ENCODE data around the gene BCOR.

DNA sequence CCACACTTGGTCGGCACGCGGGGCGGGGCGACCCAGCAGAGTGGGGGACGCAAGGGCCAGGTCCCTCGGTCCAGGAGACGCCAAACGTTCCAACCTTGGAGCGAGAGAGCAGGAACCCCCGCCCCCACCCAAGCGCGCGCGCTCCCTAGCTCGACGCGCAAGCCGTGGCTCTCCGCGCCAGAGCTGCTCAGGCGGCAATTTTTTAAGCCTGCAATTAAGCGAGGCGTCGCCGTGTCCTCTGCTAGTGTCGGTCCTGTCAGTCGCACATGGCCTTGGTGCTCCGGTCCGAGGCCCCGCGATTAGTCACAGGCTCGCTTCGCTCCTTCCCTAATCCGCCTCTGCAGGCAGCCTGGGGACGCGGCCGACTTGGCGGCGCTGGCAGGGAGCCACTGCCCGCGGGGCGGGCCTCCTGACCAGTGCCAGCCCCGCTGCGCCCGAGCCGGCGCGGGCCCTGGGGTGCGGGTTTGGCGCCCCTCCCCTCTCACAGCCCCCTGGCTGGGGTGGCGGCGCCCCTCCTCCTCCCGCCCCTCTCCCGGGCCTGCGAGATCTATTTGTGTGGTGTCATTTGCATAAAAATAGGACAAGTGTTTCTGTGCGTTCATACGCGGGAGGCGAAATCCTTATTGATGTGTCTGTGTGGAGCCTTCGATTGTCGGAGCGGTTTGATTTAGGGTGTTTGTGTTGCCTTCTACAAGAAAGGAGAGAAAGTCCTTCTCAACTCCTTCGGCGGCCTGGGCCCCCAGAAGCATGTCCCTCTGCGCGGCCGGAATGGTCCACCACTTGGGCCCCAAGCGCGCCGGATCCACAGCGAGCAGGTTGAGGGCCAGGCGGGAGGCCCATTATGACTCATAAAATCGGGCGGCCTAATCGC, 9.8 kb upstream of the BCOR start:
- TF ChIP-seq, protein P1, sequence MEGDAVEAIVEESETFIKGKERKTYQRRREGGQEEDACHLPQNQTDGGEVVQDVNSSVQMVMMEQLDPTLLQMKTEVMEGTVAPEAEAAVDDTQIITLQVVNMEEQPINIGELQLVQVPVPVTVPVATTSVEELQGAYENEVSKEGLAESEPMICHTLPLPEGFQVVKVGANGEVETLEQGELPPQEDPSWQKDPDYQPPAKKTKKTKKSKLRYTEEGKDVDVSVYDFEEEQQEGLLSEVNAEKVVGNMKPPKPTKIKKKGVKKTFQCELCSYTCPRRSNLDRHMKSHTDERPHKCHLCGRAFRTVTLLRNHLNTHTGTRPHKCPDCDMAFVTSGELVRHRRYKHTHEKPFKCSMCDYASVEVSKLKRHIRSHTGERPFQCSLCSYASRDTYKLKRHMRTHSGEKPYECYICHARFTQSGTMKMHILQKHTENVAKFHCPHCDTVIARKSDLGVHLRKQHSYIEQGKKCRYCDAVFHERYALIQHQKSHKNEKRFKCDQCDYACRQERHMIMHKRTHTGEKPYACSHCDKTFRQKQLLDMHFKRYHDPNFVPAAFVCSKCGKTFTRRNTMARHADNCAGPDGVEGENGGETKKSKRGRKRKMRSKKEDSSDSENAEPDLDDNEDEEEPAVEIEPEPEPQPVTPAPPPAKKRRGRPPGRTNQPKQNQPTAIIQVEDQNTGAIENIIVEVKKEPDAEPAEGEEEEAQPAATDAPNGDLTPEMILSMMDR (conservative IDR thresholded peaks at IDR 0.05; ENCODE audit: low read depth, low read length), result no peak
- no peak for TF ChIP-seq EZH2 (IDR thresholded peaks at IDR 0.05; ENCODE audit: borderline replicate concordance, low read depth, low read length, poor library complexity, severe bottlenecking)
